HEK293 (cell line): ENCODE results near the gene KRT40.

Experiments used
- HOXA7 ChIP-seq: sonication (generic); formaldehyde crosslinking; IDR thresholded peaks from 2 replicates; pipeline ENCODE4 v1.8.1; 2022; ENCODE audit warnings: missing genetic modification reagents, borderline replicate concordance
- KLF10 ChIP-seq: fragments of 450-650 bp; IDR thresholded peaks from 2 replicates; pipeline ENCODE4 v1.5.1; 2018; ENCODE audit warnings: missing biosample characterization, mild to moderate bottlenecking, missing genetic modification characterization
- SETDB1 ChIP-seq: IDR thresholded peaks from one replicate; pipeline ENCODE4 v1.6.1; 2017; ENCODE audit warnings: mild to moderate bottlenecking, low read length, moderate library complexity, mixed read lengths; ENCODE audit not compliant: insufficient read length
- TRIM28 ChIP-seq: IDR thresholded peaks from 2 replicates; pipeline ENCODE4 v1.6.1; 2011; ENCODE audit warnings: low read length, control low read depth, borderline replicate concordance
- WT1 ChIP-seq: fragments of 450-650 bp; formaldehyde crosslinking; IDR thresholded peaks from 2 replicates; pipeline ENCODE4 v1.5.1; 2016; ENCODE audit warnings: missing biosample characterization, missing genetic modification characterization
- ZNF174 ChIP-seq: fragments of 450-650 bp; formaldehyde crosslinking; IDR thresholded peaks from 2 replicates; pipeline ENCODE4 v1.5.0; 2017; ENCODE audit warnings: missing biosample characterization, mild to moderate bottlenecking, missing genetic modification characterization
- ZNF292 ChIP-seq: fragments of 450-650 bp; formaldehyde crosslinking; IDR thresholded peaks from 2 replicates; pipeline ENCODE4 v1.5.1; 2016; ENCODE audit warnings: low read depth, missing biosample characterization, missing genetic modification characterization, borderline replicate concordance
- ZNF48 ChIP-seq: fragments of 450-650 bp; formaldehyde crosslinking; IDR thresholded peaks from 2 replicates; pipeline ENCODE4 v1.5.1; 2016; ENCODE audit warnings: missing biosample characterization, missing genetic modification characterization
- ZNF561 ChIP-seq: fragments of 450-650 bp; IDR thresholded peaks from 2 replicates; pipeline ENCODE4 v1.5.1; 2018; ENCODE audit warnings: missing biosample characterization, missing genetic modification characterization, borderline replicate concordance
- ZSCAN16 ChIP-seq: fragments of 450-650 bp; formaldehyde crosslinking; IDR thresholded peaks from 2 replicates; pipeline ENCODE4 v1.5.1; 2016; ENCODE audit warnings: missing biosample characterization, missing genetic modification characterization
- TF ChIP-seq, protein P1 (sequence below): fragments of 450-650 bp; formaldehyde crosslinking; IDR thresholded peaks from 2 replicates; pipeline ENCODE4 v1.5.1; 2016; ENCODE audit warnings: missing biosample characterization, missing genetic modification characterization
- TF ChIP-seq, protein P2 (sequence below): fragments of 450-650 bp; formaldehyde crosslinking; IDR thresholded peaks from 2 replicates; pipeline ENCODE4 v1.5.1; 2016; ENCODE audit warnings: missing biosample characterization, missing genetic modification characterization
- TF ChIP-seq, protein P3 (sequence below): fragments of 450-650 bp; formaldehyde crosslinking; IDR thresholded peaks from 2 replicates; pipeline ENCODE4 v1.5.1; 2016; ENCODE audit warnings: missing biosample characterization, missing genetic modification characterization

DNA sequence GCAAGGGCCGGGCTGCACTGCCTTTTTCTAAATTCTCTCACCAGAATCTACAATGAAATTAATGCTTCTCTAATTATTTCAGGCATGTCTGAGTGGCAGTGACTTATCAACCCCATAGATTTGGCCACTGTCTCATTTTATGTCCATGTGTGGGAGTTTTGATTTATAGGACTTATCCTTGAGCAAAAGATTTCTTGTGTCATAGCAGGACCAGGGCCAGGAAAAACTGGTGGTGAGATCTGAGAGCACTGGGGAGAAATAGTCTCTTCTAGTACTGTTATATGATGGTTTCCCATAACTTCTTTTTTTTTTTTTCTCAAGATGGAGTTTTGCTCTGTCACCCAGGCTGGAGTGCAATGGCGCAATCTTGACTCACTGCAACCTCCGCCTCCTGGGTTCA lies 45.1 kb downstream of the KRT40 start:
- TF ChIP-seq ZNF174 (tag by site-specific recombination) (no peak), TRIM28 (no peak), KLF10 (tag by site-specific recombination) (no peak), SETDB1 (no peak), ZNF48 (tag by site-specific recombination) (no peak), ZNF561 (tag by site-specific recombination) (no peak), ZNF292 (tag by site-specific recombination) (no peak), WT1 (tag by site-specific recombination) (no peak), ZSCAN16 (no peak), HOXA7 (CRISPR knock-in tag) (no peak)
- TF ChIP-seq, protein P1, sequence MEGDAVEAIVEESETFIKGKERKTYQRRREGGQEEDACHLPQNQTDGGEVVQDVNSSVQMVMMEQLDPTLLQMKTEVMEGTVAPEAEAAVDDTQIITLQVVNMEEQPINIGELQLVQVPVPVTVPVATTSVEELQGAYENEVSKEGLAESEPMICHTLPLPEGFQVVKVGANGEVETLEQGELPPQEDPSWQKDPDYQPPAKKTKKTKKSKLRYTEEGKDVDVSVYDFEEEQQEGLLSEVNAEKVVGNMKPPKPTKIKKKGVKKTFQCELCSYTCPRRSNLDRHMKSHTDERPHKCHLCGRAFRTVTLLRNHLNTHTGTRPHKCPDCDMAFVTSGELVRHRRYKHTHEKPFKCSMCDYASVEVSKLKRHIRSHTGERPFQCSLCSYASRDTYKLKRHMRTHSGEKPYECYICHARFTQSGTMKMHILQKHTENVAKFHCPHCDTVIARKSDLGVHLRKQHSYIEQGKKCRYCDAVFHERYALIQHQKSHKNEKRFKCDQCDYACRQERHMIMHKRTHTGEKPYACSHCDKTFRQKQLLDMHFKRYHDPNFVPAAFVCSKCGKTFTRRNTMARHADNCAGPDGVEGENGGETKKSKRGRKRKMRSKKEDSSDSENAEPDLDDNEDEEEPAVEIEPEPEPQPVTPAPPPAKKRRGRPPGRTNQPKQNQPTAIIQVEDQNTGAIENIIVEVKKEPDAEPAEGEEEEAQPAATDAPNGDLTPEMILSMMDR (tag by site-specific recombination): no peak
- TF ChIP-seq, protein P2, sequence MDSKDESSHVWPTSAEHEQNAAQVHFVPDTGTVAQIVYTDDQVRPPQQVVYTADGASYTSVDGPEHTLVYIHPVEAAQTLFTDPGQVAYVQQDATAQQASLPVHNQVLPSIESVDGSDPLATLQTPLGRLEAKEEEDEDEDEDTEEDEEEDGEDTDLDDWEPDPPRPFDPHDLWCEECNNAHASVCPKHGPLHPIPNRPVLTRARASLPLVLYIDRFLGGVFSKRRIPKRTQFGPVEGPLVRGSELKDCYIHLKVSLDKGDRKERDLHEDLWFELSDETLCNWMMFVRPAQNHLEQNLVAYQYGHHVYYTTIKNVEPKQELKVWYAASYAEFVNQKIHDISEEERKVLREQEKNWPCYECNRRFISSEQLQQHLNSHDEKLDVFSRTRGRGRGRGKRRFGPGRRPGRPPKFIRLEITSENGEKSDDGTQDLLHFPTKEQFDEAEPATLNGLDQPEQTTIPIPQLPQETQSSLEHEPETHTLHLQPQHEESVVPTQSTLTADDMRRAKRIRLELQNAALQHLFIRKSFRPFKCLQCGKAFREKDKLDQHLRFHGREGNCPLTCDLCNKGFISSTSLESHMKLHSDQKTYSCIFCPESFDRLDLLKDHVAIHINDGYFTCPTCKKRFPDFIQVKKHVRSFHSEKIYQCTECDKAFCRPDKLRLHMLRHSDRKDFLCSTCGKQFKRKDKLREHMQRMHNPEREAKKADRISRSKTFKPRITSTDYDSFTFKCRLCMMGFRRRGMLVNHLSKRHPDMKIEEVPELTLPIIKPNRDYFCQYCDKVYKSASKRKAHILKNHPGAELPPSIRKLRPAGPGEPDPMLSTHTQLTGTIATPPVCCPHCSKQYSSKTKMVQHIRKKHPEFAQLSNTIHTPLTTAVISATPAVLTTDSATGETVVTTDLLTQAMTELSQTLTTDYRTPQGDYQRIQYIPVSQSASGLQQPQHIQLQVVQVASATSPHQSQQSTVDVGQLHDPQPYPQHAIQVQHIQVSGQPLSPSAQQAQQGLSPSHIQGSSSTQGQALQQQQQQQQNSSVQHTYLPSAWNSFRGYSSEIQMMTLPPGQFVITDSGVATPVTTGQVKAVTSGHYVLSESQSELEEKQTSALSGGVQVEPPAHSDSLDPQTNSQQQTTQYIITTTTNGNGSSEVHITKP: no peak
- TF ChIP-seq, protein P3, sequence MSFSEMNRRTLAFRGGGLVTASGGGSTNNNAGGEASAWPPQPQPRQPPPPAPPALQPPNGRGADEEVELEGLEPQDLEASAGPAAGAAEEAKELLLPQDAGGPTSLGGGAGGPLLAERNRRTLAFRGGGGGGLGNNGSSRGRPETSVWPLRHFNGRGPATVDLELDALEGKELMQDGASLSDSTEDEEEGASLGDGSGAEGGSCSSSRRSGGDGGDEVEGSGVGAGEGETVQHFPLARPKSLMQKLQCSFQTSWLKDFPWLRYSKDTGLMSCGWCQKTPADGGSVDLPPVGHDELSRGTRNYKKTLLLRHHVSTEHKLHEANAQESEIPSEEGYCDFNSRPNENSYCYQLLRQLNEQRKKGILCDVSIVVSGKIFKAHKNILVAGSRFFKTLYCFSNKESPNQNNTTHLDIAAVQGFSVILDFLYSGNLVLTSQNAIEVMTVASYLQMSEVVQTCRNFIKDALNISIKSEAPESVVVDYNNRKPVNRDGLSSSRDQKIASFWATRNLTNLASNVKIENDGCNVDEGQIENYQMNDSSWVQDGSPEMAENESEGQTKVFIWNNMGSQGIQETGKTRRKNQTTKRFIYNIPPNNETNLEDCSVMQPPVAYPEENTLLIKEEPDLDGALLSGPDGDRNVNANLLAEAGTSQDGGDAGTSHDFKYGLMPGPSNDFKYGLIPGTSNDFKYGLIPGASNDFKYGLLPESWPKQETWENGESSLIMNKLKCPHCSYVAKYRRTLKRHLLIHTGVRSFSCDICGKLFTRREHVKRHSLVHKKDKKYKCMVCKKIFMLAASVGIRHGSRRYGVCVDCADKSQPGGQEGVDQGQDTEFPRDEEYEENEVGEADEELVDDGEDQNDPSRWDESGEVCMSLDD: no peak
